ENCODE measurements around the gene RAB37. TPM values are rescaled to one million over a fixed set of nuclear protein-coding genes. Genes with fewer than 3 reads are reported as not detected.

Gene RAB37
- total and polyA plus RNA-seq, 2 of the 13 experiments (the other 11 are each of a cell fraction or from before 2014, with no cell fraction given), result 0.91 to 3.7 TPM

- TF ChIP-seq, protein P1, sequence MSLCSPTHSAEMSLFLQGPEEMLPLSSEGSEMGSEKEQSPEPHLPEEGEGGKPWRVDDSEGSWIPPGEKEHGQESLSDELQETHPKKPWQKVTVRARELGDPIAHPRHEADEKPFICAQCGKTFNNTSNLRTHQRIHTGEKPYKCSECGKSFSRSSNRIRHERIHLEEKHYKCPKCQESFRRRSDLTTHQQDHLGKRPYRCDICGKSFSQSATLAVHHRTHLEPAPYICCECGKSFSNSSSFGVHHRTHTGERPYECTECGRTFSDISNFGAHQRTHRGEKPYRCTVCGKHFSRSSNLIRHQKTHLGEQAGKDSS (CRISPR knock-in tag; IDR thresholded peaks at IDR 0.05; ENCODE audit: borderline replicate concordance, low read depth), result 0 out of 2 replicates have a peak, but pooled peaks have one; percentile 5
- TF ChIP-seq TBP (CRISPR knock-in tag; IDR thresholded peaks at IDR 0.05), result no peak
- no peak for TF ChIP-seq REPIN1 (CRISPR knock-in tag; IDR thresholded peaks at IDR 0.05; ENCODE audit: borderline replicate concordance, low read depth)
- TF ChIP-seq ZNF883 (CRISPR knock-in tag; IDR thresholded peaks at IDR 0.05; ENCODE audit: not compliant biosample characterization), result no peak
- no peak for TF ChIP-seq ZEB1 (IDR thresholded peaks at IDR 0.05; ENCODE audit: insufficient replicate concordance, low read depth)
- no peak for TF ChIP-seq CCAR2 (optimal IDR thresholded peaks at IDR 0.05; ENCODE audit: low read depth, low read length)
- TF ChIP-seq ERF (CRISPR knock-in tag; IDR thresholded peaks at IDR 0.05), result no peak
- no peak for TF ChIP-seq ZFP62 (CRISPR knock-in tag; IDR thresholded peaks at IDR 0.05)
- TF ChIP-seq DR1 (CRISPR knock-in tag; IDR thresholded peaks at IDR 0.05), result peak; percentile 33; the same call in 1 of the 2 replicates
- TF ChIP-seq PATZ1 (CRISPR knock-in tag; IDR thresholded peaks at IDR 0.05), result peak; percentile 92
- TF ChIP-seq ZNF687 (CRISPR knock-in tag; IDR thresholded peaks at IDR 0.05), result peak; percentile 59
- TF ChIP-seq TSC22D2 (CRISPR knock-in tag; IDR thresholded peaks at IDR 0.05; ENCODE audit: borderline replicate concordance), result no peak
- TF ChIP-seq ZNF234 (CRISPR knock-in tag; conservative IDR thresholded peaks at IDR 0.05), result no peak
- TF ChIP-seq TFDP1 (CRISPR knock-in tag; IDR thresholded peaks at IDR 0.05; ENCODE audit: borderline replicate concordance), result no peak; the same call in 1 of the 2 replicates
- TF ChIP-seq, protein P2, sequence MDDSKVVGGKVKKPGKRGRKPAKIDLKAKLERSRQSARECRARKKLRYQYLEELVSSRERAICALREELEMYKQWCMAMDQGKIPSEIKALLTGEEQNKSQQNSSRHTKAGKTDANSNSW (CRISPR knock-in tag; IDR thresholded peaks at IDR 0.05; ENCODE audit: borderline replicate concordance), result no peak
- no peak for TF ChIP-seq STAT5B (CRISPR knock-in tag; IDR thresholded peaks at IDR 0.05)
- TF ChIP-seq RORA (CRISPR knock-in tag; IDR thresholded peaks at IDR 0.05), result no peak
Observed at GRCh38 chr17:74738051-74738996, 1.3 kb downstream of the RAB37 start (continued).

All from HepG2 (cell line).